Measurements from ENCODE around the gene LCE1F. TPM values are rescaled to one million over a fixed set of nuclear protein-coding genes. Genes with fewer than 3 reads are reported as not detected.

The LCE1F gene
- total RNA-seq, 1 donor, result not detected

- no peak overlapping the region for H3K4me2 ChIP-seq (ENCODE audit: insufficient read depth, low read length)
- no peaks in the 10 kb centered on the region for H3K79me2 ChIP-seq (ENCODE audit: insufficient read depth, low read length)
- H3K36me3 ChIP-seq (ENCODE audit: insufficient read depth, low read length), result no peaks in the 10 kb centered on the region
- no peaks in the 10 kb centered on the region for H3K27me3 ChIP-seq (ENCODE audit: insufficient read depth, low read length)
- no peaks in the 10 kb centered on the region for H4K20me1 ChIP-seq (ENCODE audit: insufficient read depth, low read length)
- H2AFZ ChIP-seq (ENCODE audit: low read length), result no peak overlapping the region
- H3K9me3 ChIP-seq (ENCODE audit: low read depth, low read length), result no peaks in the 10 kb centered on the region
- DNase-seq (ENCODE audit: insufficient read length, low spot score, missing footprints), result no peak
- H3K27ac ChIP-seq (ENCODE audit: low read depth, low read length), result no peak overlapping the region
- no peak for TF ChIP-seq CTCF (IDR thresholded peaks at IDR 0.05; ENCODE audit: extremely low read depth, low read depth, low read length)
- H3K4me3 ChIP-seq (ENCODE audit: insufficient read depth, low read length), result no peak overlapping the region
- no peaks in the 10 kb centered on the region for H3K4me1 ChIP-seq (ENCODE audit: insufficient read depth, low read length)
Measured at GRCh38 chr1:152817309-152817708, 42.4 kb downstream of the LCE1F start.

- Histone ChIP-seq H3K9me3 (ENCODE audit: low read depth, low read length) (no peaks in the 10 kb centered on the region), H3K36me3 (ENCODE audit: insufficient read depth, low read length) (no peaks in the 10 kb centered on the region), H3K4me3 (ENCODE audit: insufficient read depth, low read length) (no peak overlapping the region), H2AFZ (ENCODE audit: low read length) (no peak overlapping the region), H3K27ac (ENCODE audit: low read depth, low read length) (no peak overlapping the region), H3K4me2 (ENCODE audit: insufficient read depth, low read length) (no peak overlapping the region), H3K27me3 (ENCODE audit: insufficient read depth, low read length) (no peaks in the 10 kb centered on the region), H4K20me1 (ENCODE audit: insufficient read depth, low read length) (no peaks in the 10 kb centered on the region), H3K4me1 (ENCODE audit: insufficient read depth, low read length) (no peaks in the 10 kb centered on the region), H3K79me2 (ENCODE audit: insufficient read depth, low read length) (no peaks in the 10 kb centered on the region)
- no peak for TF ChIP-seq CTCF (IDR thresholded peaks at IDR 0.05; ENCODE audit: extremely low read depth, low read depth, low read length)
- DNase-seq (ENCODE audit: insufficient read length, low spot score, missing footprints), result no peak
Measured at GRCh38 chr1:152823294-152823693, 48.4 kb downstream of the LCE1F start.

GRCh38 chr1:152824964-152825363 lies 50.0 kb downstream of the LCE1F start:
- no peaks in the 10 kb centered on the region for H3K9me3 ChIP-seq (ENCODE audit: low read depth, low read length)
- no peak for TF ChIP-seq CTCF (IDR thresholded peaks at IDR 0.05; ENCODE audit: extremely low read depth, low read depth, low read length)
- H4K20me1 ChIP-seq (ENCODE audit: insufficient read depth, low read length), result no peaks in the 10 kb centered on the region
- no peak overlapping the region for H2AFZ ChIP-seq (ENCODE audit: low read length)
- H3K4me2 ChIP-seq (ENCODE audit: insufficient read depth, low read length), result no peak overlapping the region
- no peaks in the 10 kb centered on the region for H3K79me2 ChIP-seq (ENCODE audit: insufficient read depth, low read length)
- H3K4me3 ChIP-seq (ENCODE audit: insufficient read depth, low read length), result no peak overlapping the region
- no peaks in the 10 kb centered on the region for H3K27me3 ChIP-seq (ENCODE audit: insufficient read depth, low read length)
- no peak overlapping the region for H3K27ac ChIP-seq (ENCODE audit: low read depth, low read length)
- H3K4me1 ChIP-seq (ENCODE audit: insufficient read depth, low read length), result no peaks in the 10 kb centered on the region
- no peaks in the 10 kb centered on the region for H3K36me3 ChIP-seq (ENCODE audit: insufficient read depth, low read length)
- DNase-seq (ENCODE audit: insufficient read length, low spot score, missing footprints), result no peak

Other genes starting within 250 kb of the LCE1F start
- not detected in 2 replicates for gene LCE3E, start 208.4 kb upstream of the LCE1F start, total RNA-seq
- not detected in 2 replicates for gene LCE3D, start 194.6 kb upstream of the LCE1F start, total RNA-seq
- gene LCE3C, start 174.9 kb upstream of the LCE1F start, total RNA-seq, result not detected in 2 replicates
- not detected in 2 replicates for gene LCE3B, start 161.3 kb upstream of the LCE1F start, total RNA-seq
- not detected in 2 replicates for gene LCE3A, start 152.0 kb upstream of the LCE1F start, total RNA-seq
- not detected in 2 replicates for gene LCE2D, start 111.8 kb upstream of the LCE1F start, total RNA-seq
- not detected in 2 replicates for gene LCE2C, start 99.9 kb upstream of the LCE1F start, total RNA-seq
- gene LCE2B, start 89.0 kb upstream of the LCE1F start, total RNA-seq, result not detected in 2 replicates
- not detected in 2 replicates for gene LCE2A, start 76.8 kb upstream of the LCE1F start, total RNA-seq
- not detected in 2 replicates for gene LCE4A, start 67.0 kb upstream of the LCE1F start, total RNA-seq
- gene KPRP, start 17.1 kb upstream of the LCE1F start, total RNA-seq, result not detected in 2 replicates
- gene LCE1E, start 11.1 kb downstream of the LCE1F start, total RNA-seq, result not detected in 2 replicates
- gene LCE1D, start 21.6 kb downstream of the LCE1F start, total RNA-seq, result not detected in 2 replicates
- gene LCE1C, start 31.5 kb downstream of the LCE1F start, total RNA-seq, result not detected in 2 replicates
- gene LCE1B, start 36.8 kb downstream of the LCE1F start, total RNA-seq, result not detected in 2 replicates
- not detected in 2 replicates for gene LCE1A, start 52.3 kb downstream of the LCE1F start, total RNA-seq
- not detected in 2 replicates for gene LCE6A, start 67.7 kb downstream of the LCE1F start, total RNA-seq
- not detected in 2 replicates for gene LCE7A, start 84.9 kb downstream of the LCE1F start, total RNA-seq
- gene SMCP, start 103.2 kb downstream of the LCE1F start, total RNA-seq, result not detected in 2 replicates
- not detected in 2 replicates for gene IVL, start 133.4 kb downstream of the LCE1F start, total RNA-seq
- gene SPRR5, start 172.1 kb downstream of the LCE1F start, total RNA-seq, result not detected in 2 replicates
- not detected in 2 replicates for gene SPRR4, start 195.5 kb downstream of the LCE1F start, total RNA-seq
- gene SPRR1A, start 208.9 kb downstream of the LCE1F start, total RNA-seq, result not detected in 2 replicates
- not detected in 2 replicates for gene SPRR3, start 226.6 kb downstream of the LCE1F start, total RNA-seq